OCI-LY7 (cell line): ENCODE results near the gene ATXN1. TPM values are rescaled to one million over a fixed set of nuclear protein-coding genes. Genes with fewer than 3 reads are reported as not detected.
A peak's percentile ranks its signal among the peaks of the same experiment; 100 is the strongest.

Experiments
- BruUV-seq: library from RNA; stranded (reverse); fragments of 400-500 nt; replicated peaks from 2 replicates; lab custom pipeline; 2021; lab: Mats Ljungman, UMichigan
- CTCF ChIA-PET: fragments of 300-600 bp; sonication (Branson Sonifier 250); formaldehyde crosslinking; loops from one replicate; lab custom pipeline; 2022; ENCODE audit warnings: antibody characterized with exemption; ENCODE audit not compliant: unreplicated experiment; lab: Charles Lee
- POLR2A ChIA-PET: fragments of 300-600 bp; sonication (Branson Sonifier 250); formaldehyde crosslinking; loops from one replicate; lab custom pipeline; 2022; ENCODE audit warnings: antibody characterized with exemption; lab: Charles Lee
- DNase-seq: peaks from one replicate; pipeline ENCODE4 v3.0.0-alpha.2; 2015; ENCODE audit warnings: low spot score
- H2AFZ ChIP-seq: fragments of 200-600 bp; sonication (generic), shearing (Covaris generic); 2 replicates; pipeline ENCODE4 v1.6.1; 2014; ENCODE audit warnings: mild to moderate bottlenecking, antibody characterized with exemption, low read length, moderate library complexity
- H3K27ac ChIP-seq: fragments of 200-600 bp; sonication (generic); 2 replicates; pipeline ENCODE4 v1.5.1; 2014; ENCODE audit warnings: mixed run types, low read depth, mild to moderate bottlenecking, moderate library complexity, low read length, inconsistent platforms; ENCODE audit not compliant: poor library complexity, severe bottlenecking
- H3K36me3 ChIP-seq: fragments of 200-600 bp; sonication (generic); 2 replicates; pipeline ENCODE4 v1.6.1; 2014; ENCODE audit warnings: mild to moderate bottlenecking, antibody characterized with exemption, low read length, moderate library complexity, mixed read lengths; ENCODE audit not compliant: insufficient read depth
- H3K4me1 ChIP-seq: fragments of 200-600 bp; sonication (generic); 2 replicates; pipeline ENCODE4 v1.5.1; 2014; ENCODE audit warnings: mild to moderate bottlenecking, low read length; ENCODE audit not compliant: insufficient read depth, poor library complexity, severe bottlenecking
- H3K4me2 ChIP-seq: fragments of 200-600 bp; sonication (generic); 2 replicates; pipeline ENCODE4 v1.6.1; 2014; ENCODE audit warnings: mild to moderate bottlenecking, low read length
- H3K4me3 ChIP-seq: fragments of 200-600 bp; sonication (generic); 2 replicates; pipeline ENCODE4 v1.5.1; 2014; ENCODE audit warnings: mild to moderate bottlenecking, low read depth, low read length; ENCODE audit not compliant: poor library complexity, severe bottlenecking
- H3K79me2 ChIP-seq: fragments of 200-600 bp; sonication (generic); 2 replicates; pipeline ENCODE4 v1.6.1; 2016; ENCODE audit warnings: low read depth, mild to moderate bottlenecking, low read length, moderate library complexity, mixed read lengths; ENCODE audit not compliant: insufficient read depth
- H3K9me2 ChIP-seq: fragments of 200-600 bp; sonication (generic); 2 replicates; pipeline ENCODE4 v1.6.1; 2016; ENCODE audit warnings: mild to moderate bottlenecking, low read length, mixed read lengths; ENCODE audit not compliant: insufficient read depth
- H3K9me3 ChIP-seq: fragments of 200-600 bp; sonication (generic); 2 replicates; pipeline ENCODE4 v1.6.1; 2014; ENCODE audit warnings: mild to moderate bottlenecking, mixed run types, low read length, mixed read lengths
- H4K20me1 ChIP-seq: fragments of 200-600 bp; sonication (generic); 2 replicates; pipeline ENCODE4 v1.6.1; 2014; ENCODE audit warnings: mild to moderate bottlenecking, antibody characterized with exemption, low read length, moderate library complexity, mixed read lengths; ENCODE audit not compliant: insufficient read depth
- EZH2phosphoT487 ChIP-seq: fragments of 200-600 bp; sonication (generic); IDR thresholded peaks from 2 replicates; pipeline ENCODE4 v1.6.1; 2018; ENCODE audit warnings: low read depth, borderline replicate concordance, mild to moderate bottlenecking, mixed run types, antibody characterized with exemption, low read length, moderate library complexity, mixed read lengths
- intact Hi-C: fragments of 100-400 bp; cut with micrococcal nuclease; formaldehyde crosslinking; loops from one replicate; pipeline ENCODE4 v1.10.0; 2022; ENCODE audit not compliant: unreplicated experiment
- total RNA-seq, 2 experiments: library from RNA; depleted of rRNA in 1 of 2; stranded (reverse); fragments of >200 nt in 1 of 2; shearing (Covaris generic) in 1 of 2; gene quantifications; 2 replicates each; pipeline ENCODE4 v1.2.3, GENCODE V29; 2014 to 2022
- TF ChIP-seq, protein P1 (sequence below): fragments of 200-600 bp; sonication (generic); conservative IDR thresholded peaks from 2 replicates; pipeline ENCODE4 v1.5.1; 2014; ENCODE audit warnings: mild to moderate bottlenecking, antibody characterized with exemption, low read length, moderate library complexity, mixed read lengths

Gene ATXN1
- total RNA-seq, 2 experiments from 2014 or later, result not detected

DNA sequence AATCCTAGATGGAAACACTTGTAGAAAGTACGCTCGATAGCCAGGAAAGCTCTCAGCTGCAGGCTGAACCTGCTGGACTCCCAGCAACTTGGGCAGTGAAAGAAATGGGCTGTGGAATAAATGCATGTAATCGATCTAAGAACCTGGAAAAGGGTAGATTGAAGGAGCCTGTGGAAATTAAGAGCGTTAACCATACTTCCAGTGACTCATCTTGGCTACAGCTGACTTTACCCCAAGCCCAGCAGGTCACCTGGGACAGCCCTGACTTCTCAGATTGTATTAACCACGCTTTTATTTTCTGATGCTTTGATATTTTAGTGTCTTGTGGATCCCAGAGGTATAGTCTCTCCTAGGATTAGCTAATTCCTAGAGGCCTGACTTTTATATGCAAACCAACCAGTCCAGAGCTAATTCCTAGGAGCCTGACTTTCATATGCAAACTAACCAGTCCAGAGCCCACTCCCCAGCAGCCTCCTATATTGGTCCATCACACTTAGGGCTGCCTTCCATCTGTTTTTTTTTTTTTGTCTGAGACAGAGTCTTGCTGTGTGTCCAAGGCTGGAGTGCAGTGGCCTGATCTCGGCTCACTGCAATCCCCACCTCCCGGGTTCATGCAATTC, 436.5 kb downstream of the ATXN1 start:
- Histone ChIP-seq H3K9me3 (no peaks in the 10 kb centered on the region), H3K79me2 (no peaks in the 10 kb centered on the region), H3K4me1 (peaks cover 4% of the 10 kb centered on the region), H3K9me2 (no peaks in the 10 kb centered on the region), H2AFZ (no peak overlapping the region), H4K20me1 (no peaks in the 10 kb centered on the region), H3K4me2 (no peak overlapping the region), H3K27ac (no peak overlapping the region), H3K36me3 (no peaks in the 10 kb centered on the region), H3K4me3 (no peak overlapping the region)
- no peak for DNase-seq
- ChIA-PET CTCF (no interaction called here), POLR2A (interaction anchor here (0.5 to 1.1 kb wide), 3 partner anchors 15 to 1269 kb away, joined by 3 to 7 read pairs (median 3); no protein-coding TSS in a partner anchor)
- intact Hi-C loops, result no loop called here
- no TSS peak for BruUV-seq
- TF ChIP-seq, protein P1, sequence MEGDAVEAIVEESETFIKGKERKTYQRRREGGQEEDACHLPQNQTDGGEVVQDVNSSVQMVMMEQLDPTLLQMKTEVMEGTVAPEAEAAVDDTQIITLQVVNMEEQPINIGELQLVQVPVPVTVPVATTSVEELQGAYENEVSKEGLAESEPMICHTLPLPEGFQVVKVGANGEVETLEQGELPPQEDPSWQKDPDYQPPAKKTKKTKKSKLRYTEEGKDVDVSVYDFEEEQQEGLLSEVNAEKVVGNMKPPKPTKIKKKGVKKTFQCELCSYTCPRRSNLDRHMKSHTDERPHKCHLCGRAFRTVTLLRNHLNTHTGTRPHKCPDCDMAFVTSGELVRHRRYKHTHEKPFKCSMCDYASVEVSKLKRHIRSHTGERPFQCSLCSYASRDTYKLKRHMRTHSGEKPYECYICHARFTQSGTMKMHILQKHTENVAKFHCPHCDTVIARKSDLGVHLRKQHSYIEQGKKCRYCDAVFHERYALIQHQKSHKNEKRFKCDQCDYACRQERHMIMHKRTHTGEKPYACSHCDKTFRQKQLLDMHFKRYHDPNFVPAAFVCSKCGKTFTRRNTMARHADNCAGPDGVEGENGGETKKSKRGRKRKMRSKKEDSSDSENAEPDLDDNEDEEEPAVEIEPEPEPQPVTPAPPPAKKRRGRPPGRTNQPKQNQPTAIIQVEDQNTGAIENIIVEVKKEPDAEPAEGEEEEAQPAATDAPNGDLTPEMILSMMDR, result no peak
- TF ChIP-seq EZH2phosphoT487, result no peak

DNA sequence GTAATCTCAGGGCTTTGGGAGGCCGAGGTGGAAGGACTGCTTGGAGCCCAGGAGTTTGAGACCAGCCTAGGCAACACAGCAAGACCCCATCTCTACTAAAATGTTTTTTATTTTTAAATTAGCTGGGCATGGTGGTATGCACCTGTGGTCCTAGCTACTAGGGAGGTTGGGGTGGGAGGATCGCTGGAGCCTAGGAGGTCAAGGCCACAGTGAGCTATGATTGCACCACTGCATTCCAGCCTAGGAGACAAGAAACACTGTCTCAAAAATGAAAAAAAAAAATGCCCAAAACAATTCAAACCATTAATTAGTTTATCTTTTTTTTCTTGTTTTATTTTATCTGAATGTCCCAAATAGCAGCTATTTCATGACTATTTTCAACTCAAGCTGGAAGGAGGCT, 437.1 kb downstream of the ATXN1 start:
- Histone ChIP-seq H3K36me3 (no peaks in the 10 kb centered on the region), H4K20me1 (no peaks in the 10 kb centered on the region), H3K4me2 (no peak overlapping the region), H3K4me1 (peaks cover 4% of the 10 kb centered on the region), H3K4me3 (no peak overlapping the region), H3K27ac (no peak overlapping the region), H2AFZ (no peak overlapping the region), H3K9me3 (no peaks in the 10 kb centered on the region), H3K79me2 (no peaks in the 10 kb centered on the region), H3K9me2 (no peaks in the 10 kb centered on the region)
- no TSS peak for BruUV-seq
- ChIA-PET CTCF (no interaction called here), POLR2A (interaction anchor here (0.5 to 1.1 kb wide), 4 partner anchors 15 to 1386 kb away, joined by 3 to 7 read pairs (median 3); no protein-coding TSS in a partner anchor)
- intact Hi-C loops, result no loop called here
- no peak for TF ChIP-seq EZH2phosphoT487
- TF ChIP-seq, protein P1, result no peak
- no peak for DNase-seq

DNA sequence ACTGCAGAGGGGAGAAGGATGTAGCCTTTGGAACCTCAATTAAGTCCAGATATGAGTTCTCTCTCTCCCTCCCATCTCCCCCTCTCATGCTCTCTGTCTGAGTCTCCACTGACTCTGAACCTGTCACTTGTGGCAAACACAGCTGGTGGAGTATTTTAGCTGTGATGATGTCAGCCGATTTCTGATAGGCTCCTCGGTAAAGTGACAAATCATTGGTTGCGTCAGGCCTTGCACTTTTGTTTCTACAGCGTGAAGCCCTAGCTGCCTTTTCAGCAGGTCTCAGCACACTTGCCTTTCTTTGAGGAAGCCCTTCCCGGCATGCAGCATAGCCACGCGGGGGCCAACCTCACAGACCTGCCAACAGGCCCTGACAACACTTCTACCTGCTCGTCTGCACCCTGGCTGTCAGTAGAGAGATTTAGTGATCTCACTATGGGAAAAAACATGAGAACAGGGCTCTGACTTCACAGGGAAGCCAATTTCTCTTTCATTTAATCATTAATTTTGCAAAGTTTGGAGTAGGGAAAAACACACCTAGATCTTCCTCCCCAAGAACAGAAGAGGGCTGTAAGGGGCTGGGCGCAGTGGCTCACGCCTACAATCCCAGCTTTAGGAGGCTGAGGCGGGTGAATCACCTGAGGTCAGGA, 438.5 kb downstream of the ATXN1 start:
- Histone ChIP-seq H3K4me2 (no peak overlapping the region), H3K36me3 (no peaks in the 10 kb centered on the region), H3K4me1 (peaks cover 4% of the 10 kb centered on the region), H3K27ac (no peak overlapping the region), H2AFZ (peak overlapping the region; percentile 66; the same call in 1 of the 2 replicates), H3K9me2 (no peaks in the 10 kb centered on the region), H3K4me3 (no peak overlapping the region), H3K9me3 (no peaks in the 10 kb centered on the region), H3K79me2 (no peaks in the 10 kb centered on the region), H4K20me1 (no peaks in the 10 kb centered on the region)
- TF ChIP-seq, protein P1, result no peak
- no peak for TF ChIP-seq EZH2phosphoT487
- ChIA-PET POLR2A (interaction anchor here (0.9 kb wide), 1 partner anchor 98 kb away, joined by 3 read pairs; no protein-coding TSS in a partner anchor), CTCF (no interaction called here)
- intact Hi-C loops, result no loop called here
- no TSS peak for BruUV-seq
- peak; percentile 55 for DNase-seq
